GM19438 (cell line): Measurements from ENCODE around the gene PCGF3.
"Not testable (repeated sequence)": the region's sequence is repeated elsewhere in the genome, so short reads cannot be mapped to it uniquely, and the experiment has no call there.

Source experiments
- ATAC-seq: cut with Tn5 transposase; IDR thresholded peaks from one replicate; pipeline ENCODE4 v1.9.1; 2021; ENCODE audit warnings: low read depth; ENCODE audit not compliant: unreplicated experiment

Gene PCGF3

GRCh38 chr4:666822-667544 is 38.6 kb upstream of the PCGF3 start:
- no peak for ATAC-seq

- no peak for ATAC-seq
These were observed 38.1 kb upstream of the PCGF3 start for GRCh38 chr4:667545-667925.

DNA sequence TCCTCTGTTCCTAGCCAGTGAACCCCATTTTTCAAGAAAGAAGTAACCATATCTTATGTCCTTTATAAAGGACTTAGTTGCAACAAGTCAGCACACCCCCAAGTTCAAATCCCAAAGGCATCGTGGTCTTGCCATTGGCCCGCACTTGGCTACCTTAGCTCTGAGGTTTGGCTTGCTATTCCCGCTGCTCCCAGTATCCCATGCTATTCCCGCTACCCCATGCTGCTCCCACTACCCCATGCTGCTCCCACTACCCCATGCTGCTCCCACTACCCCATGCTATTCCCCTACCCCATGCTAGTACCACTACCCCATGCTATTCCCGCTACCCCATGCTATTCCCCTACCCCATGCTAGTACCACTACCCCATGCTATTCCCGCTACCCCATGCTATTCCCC is 37.4 kb upstream of the PCGF3 start:
- not testable (repeated sequence) for ATAC-seq

GRCh38 chr4:669806-670559 is 35.6 kb upstream of the PCGF3 start:
- not testable (repeated sequence) for ATAC-seq

DNA sequence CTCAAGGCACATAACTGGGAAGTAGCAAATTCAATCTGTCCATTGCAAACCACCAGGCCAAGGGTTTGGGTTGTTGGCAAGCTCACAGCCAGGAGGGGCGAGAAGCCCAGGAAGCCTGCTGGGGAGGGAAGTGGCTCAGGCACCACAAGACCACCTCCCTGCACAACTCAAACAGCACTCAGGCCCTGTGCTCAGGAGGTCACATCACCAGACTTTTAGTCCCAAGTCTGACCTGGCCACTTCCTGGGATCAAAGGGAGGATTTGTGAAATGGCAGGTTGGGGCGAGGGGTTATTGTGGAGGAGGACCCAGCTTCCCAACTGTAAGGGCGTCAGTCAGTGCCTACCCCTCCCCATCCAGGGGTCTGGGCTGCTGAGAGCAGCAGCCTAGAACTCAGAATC is 33.9 kb upstream of the PCGF3 start:
- no peak for ATAC-seq

- ATAC-seq = no peak
These were observed 32.1 kb upstream of the PCGF3 start for GRCh38 chr4:673349-674091.

GRCh38 chr4:674172-675035 is 31.2 kb upstream of the PCGF3 start, which contains the start of the genes ATP5ME and MYL5:
ATP5ME (minus strand) TSS chr4:674276; CDS start chr4:674247, 29 bp downstream.
MYL5 (plus strand) TSS chr4:674542; CDS start chr4:678027, 3,485 bp downstream.
- ATAC-seq = peak; percentile 64

- ATAC-seq = peak; percentile 0
These were observed 30.4 kb upstream of the PCGF3 start for GRCh38 chr4:675036-675882.

- ATAC-seq = peak; percentile 31
These were observed 29.4 kb upstream of the PCGF3 start for GRCh38 chr4:675980-676870.

GRCh38 chr4:676871-677235 is 28.8 kb upstream of the PCGF3 start:
- no peak for ATAC-seq

GRCh38 chr4:677431-678293 is 28.0 kb upstream of the PCGF3 start:
- ATAC-seq = no peak

- no peak for ATAC-seq
These were observed 27.1 kb upstream of the PCGF3 start for GRCh38 chr4:678331-679103.

DNA sequence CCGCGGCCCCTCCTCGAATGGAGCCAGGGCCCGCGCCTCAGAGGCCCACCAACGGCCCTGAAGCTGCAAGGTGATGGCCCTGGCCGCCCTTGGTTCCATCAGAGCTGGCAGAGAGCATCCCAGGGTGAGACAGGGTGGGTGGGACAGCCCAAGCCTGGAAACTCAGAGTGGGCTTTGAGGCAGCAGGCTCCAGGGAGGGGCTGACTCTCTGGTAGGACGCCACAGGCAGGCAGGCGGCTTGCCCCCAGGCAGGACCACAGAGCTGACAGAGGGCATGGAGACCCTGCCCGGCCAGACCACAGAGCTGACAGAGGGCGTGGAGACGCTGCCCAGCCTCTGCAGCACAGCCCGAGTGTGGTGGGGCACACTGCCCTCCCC is 26.5 kb upstream of the PCGF3 start:
- no peak for ATAC-seq

DNA sequence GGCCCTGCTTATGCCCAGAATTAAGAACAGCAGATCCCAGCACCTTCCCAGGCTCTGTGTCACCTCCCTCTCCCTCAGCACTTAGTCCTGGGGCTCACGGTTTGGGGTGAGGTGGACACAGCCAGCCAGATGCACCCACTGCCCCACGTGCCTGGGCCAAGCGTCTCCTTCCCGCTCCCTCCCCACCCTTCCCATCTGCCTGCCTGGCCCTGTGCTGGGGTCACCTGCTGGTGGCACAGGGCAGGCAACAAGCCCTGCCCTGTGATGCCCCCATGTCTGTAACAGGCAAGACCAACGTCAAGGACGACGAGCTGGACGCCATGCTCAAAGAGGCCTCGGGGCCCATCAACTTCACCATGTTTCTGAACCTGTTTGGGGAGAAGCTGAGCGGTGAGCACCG is 26.0 kb upstream of the PCGF3 start:
- no peak for ATAC-seq

DNA sequence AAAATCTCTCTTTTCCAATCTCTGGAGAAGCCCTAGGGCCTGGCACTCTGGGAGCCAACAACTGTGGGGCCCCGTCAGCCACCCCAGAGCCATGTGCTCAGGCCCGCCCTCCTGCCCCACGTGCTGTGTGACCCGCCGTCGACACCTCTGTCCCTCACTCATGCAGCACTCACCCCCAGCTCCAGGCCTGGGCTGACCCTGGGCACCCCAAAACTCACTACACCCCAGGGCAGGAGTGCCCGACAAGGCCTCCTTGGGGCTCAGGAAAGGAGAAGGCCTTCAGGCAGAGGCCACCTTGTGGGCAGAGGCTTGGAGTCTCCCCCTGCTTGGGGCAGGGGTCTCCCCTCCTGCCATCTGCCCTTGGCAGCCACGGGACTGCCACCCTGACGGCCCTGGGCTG is 25.5 kb upstream of the PCGF3 start:
- no peak for ATAC-seq

DNA sequence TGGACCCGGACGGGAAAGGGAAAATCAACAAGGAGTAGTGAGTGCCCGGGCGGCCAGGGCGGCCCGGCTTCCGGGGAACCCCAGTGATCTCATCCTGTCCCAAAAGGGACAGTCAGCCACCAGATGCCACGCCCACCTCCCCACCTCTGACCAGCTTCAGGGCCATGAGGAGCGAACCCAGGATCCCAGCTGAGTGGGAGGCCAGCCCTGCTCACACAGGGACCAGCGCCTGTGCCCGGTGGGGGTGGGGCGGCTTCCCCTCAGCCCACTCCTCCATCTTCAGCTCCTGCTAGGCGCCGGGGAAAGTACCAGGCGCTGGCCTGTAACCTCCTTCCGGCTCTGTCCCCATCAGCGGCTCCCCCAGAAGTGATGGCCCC is 25.1 kb upstream of the PCGF3 start:
- ATAC-seq = no peak
